ENCODE measurements around the gene SMCP. TPM values are rescaled to one million over a fixed set of nuclear protein-coding genes. Genes with fewer than 3 reads are reported as not detected.

The SMCP gene
- total and polyA plus RNA-seq, 12 donors, result not detected

DNA sequence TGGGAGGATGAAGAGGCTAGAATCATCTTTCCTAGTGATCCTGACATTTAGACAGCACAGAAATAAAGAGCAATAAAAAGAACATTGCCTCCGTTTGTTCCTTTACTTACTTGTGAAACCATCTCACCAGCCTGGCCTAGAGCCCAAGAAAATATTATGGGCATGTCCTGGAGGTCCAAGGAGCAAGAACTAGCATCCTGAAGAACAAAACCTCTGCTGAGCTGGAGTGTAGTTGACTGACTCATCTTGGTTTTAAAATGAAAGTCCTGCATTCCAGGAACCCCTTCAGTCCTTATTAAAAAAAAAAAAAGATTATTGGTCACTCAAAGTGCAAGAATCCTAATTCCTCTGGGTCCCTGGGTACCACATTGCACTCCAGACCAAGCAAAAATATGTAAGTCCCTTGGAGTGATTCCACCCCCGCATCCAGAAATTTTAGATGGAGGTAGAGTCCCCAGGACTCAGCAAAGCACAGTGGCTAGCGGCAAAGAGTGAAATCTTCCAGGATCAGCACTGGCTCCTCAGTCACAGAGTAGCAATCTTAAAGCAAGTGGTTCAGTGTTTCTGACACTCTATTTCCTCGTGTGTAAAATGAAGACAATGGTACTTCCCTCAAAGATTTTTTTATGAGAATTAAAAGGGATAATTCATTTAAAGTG is 7.0 kb downstream of the SMCP start:
- H3K27me3 ChIP-seq, result no peaks in the 10 kb centered on the region
- no peak overlapping the region for H3K4me3 ChIP-seq
- no peak for DNase-seq
- no peaks in the 10 kb centered on the region for H3K9me3 ChIP-seq
- TF ChIP-seq, protein P1, sequence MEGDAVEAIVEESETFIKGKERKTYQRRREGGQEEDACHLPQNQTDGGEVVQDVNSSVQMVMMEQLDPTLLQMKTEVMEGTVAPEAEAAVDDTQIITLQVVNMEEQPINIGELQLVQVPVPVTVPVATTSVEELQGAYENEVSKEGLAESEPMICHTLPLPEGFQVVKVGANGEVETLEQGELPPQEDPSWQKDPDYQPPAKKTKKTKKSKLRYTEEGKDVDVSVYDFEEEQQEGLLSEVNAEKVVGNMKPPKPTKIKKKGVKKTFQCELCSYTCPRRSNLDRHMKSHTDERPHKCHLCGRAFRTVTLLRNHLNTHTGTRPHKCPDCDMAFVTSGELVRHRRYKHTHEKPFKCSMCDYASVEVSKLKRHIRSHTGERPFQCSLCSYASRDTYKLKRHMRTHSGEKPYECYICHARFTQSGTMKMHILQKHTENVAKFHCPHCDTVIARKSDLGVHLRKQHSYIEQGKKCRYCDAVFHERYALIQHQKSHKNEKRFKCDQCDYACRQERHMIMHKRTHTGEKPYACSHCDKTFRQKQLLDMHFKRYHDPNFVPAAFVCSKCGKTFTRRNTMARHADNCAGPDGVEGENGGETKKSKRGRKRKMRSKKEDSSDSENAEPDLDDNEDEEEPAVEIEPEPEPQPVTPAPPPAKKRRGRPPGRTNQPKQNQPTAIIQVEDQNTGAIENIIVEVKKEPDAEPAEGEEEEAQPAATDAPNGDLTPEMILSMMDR (IDR thresholded peaks at IDR 0.05), result no peak
- 59 to 69% methylated on average over 4 of the region's 4 CpGs for WGBS, 2 donors
- no peak overlapping the region for H3K27ac ChIP-seq
- intact Hi-C loops (cut with DNase I), result no loop called here
- no peak for ATAC-seq
- H3K36me3 ChIP-seq, result no peaks in the 10 kb centered on the region
- no peaks in the 10 kb centered on the region for H3K4me1 ChIP-seq

DNA sequence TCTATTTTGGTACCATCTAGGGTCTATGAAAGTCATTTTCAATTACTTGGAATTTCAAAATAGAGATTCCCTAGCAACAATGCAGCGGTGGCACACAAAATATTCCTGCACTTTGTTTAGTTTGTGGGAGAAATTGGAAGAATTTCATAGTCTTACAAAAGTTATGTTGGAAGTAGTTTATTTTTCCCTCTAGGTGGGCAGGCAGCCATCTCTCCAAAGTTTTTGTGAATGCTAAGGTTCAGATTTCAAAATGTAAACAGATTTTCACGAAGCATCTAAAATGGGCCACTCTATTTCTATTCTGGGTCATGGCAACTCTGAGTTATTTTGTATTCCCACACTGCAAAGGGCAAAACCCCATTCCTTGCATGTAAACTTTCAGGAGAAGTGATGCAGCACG is 8.0 kb downstream of the SMCP start:
- intact Hi-C loops (cut with DNase I), result no loop called here
- DNase-seq, result no peak
- Histone ChIP-seq H3K27ac (no peak overlapping the region), H3K9me3 (no peaks in the 10 kb centered on the region), H3K4me1 (no peaks in the 10 kb centered on the region), H3K4me3 (no peak overlapping the region), H3K27me3 (no peaks in the 10 kb centered on the region), H3K36me3 (no peaks in the 10 kb centered on the region)
- TF ChIP-seq, protein P1 (IDR thresholded peaks at IDR 0.05), result no peak
- 44 to 48% methylated on average over 3 of the region's 3 CpGs for WGBS, 2 donors
- ATAC-seq, result no peak

DNA sequence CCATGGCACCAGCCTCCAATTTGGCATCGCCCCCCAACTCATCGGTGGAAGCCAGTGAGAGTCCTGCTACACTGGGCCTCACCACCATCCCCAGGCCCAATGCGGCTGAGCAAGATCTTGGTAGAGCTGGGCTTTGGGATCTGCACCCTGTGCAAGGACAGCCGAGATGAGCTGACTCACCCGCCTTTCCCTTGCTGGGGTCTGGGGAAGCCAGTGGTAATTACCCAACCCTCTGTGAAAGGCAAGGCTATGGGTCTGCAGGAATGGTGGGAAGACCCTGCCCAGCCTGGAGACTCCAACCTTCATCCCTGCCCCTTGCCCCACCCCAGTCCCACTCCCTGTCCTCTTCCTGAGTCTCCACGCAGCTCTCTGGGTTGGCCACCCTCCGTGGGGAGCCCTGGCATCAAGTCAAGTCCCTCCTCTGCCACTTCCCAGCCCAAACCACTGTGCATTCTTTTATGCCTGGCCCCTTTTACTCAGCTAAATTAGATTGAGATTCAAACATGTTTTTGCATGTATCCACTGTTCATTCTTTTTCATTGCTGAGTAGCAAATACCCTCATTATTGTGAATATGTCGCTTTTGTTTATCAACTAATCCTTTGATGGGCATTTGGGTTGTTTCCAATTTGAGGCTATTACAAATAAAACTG is 8.8 kb downstream of the SMCP start:
- intact Hi-C loops (cut with DNase I), result no loop called here
- DNase-seq, result no peak

DNA sequence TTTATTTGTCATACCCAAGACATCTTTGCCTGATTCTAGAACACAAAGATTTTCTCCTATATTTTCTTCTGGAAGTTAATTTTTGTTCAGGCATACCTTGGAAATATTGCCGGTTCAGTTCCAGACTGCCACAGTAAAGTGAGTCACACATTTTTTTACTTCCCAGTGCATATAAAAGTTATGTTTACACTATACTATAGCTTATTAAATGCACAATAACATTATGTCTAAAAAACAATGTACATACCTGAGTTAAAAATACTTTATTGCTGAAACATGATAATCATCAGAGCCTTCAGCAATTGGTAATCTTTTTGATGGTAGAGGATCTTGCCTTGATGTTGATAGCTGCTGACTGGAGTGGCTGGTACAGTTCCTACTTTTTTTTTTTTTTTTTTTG is 10.0 kb downstream of the SMCP start:
- H3K27me3 ChIP-seq, result no peaks in the 10 kb centered on the region
- H3K27ac ChIP-seq, result no peak overlapping the region
- H3K4me1 ChIP-seq, result no peaks in the 10 kb centered on the region
- no peaks in the 10 kb centered on the region for H3K9me3 ChIP-seq
- 91 to 95% methylated on average over 1 of the region's 1 CpG for WGBS, 2 donors
- intact Hi-C loops (cut with DNase I), result no loop called here
- ATAC-seq (no peak), DNase-seq (no peak)
- no peak overlapping the region for H3K4me3 ChIP-seq
- no peaks in the 10 kb centered on the region for H3K36me3 ChIP-seq
- TF ChIP-seq, protein P1 (IDR thresholded peaks at IDR 0.05), result no peak

More for the DNA sequence above, 8.8 kb downstream of the SMCP start:
- Histone ChIP-seq H3K27me3 (no peaks in the 10 kb centered on the region), H3K9me3 (no peaks in the 10 kb centered on the region), H3K27ac (no peak overlapping the region), H3K36me3 (no peaks in the 10 kb centered on the region), H3K4me3 (no peak overlapping the region), H3K4me1 (no peaks in the 10 kb centered on the region)
- TF ChIP-seq, protein P1 (IDR thresholded peaks at IDR 0.05), result no peak
- WGBS, 2 donors, result 64 to 70% methylated on average over 8 of the region's 8 CpGs
- ATAC-seq, result no peak

Measured in heart right ventricle (tissue), 16 donors.